NCI-H2227 treated with DMSO at 0.1 percent for 48 hours (cell line): ENCODE measurements around the gene DYNC2LI1.
"Not testable (repeated sequence)": the region's sequence is repeated elsewhere in the genome, so short reads cannot be mapped to it uniquely, and the experiment has no call there.

Experiments used
- DNase-seq: peaks from one replicate; lab custom pipeline; 2025; lab: John Stamatoyannopoulos, UW

Gene DYNC2LI1

GRCh38 chr2:43773876-43774613 lies at the start of gene DYNC2LI1:
TSS of gene DYNC2LI1 (plus strand) at chr2:43774039. CDS start at chr2:43774139, 100 bp downstream.
- DNase-seq, result peak; percentile 93

GRCh38 chr2:43724728-43725526 lies 48.9 kb upstream of the DYNC2LI1 start:
- no peak for DNase-seq

GRCh38 chr2:43725711-43726246 lies 48.1 kb upstream of the DYNC2LI1 start:
- no peak for DNase-seq

DNA sequence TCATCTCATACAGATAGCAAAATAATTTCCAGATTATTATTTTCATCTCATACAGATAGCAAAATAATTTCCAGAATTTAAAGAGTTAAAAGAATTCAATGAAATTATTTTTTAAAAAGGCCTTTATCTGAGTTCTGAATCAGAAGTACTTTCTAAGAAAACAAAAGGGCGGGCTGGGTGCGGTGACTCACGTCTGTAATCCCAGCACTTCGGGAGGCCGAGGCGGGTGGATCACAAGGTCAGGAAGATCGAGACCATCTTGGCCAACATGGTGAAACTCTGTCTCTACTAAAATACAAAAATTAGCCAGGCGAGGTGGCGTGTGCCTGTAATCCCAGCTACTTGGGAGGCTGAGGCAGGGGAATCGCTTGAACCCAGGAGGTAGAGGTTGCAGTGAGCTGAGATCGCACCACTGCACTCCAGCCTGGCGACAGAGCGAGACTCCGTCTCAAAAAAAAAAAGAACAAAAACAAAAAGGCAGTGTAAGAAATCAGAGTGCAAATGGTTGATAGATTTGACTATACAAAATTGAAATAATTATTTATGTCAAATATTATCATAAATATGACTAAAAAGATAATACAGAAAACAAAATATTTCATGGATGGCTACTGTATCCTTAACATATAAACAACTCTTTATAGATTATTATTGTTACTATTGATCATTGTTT lies 46.7 kb upstream of the DYNC2LI1 start:
- DNase-seq, result not testable (repeated sequence)

DNA sequence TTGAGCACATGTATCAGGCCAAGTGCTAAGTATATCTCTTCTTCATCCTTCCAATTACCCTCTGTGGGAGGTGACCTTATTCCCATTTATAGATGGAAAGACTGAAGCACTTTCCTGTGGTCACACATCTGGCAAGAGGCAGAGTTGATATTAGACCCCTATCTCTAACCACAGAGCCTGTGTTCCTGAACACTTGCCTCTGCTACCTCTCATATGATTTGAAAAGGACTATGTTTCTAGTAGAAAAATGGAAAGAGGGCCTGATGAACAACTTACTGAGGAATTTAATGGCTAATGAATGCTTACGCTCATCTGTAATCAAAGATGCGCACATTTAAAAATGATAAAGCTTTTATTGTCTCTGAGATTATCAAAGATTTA lies 46.2 kb upstream of the DYNC2LI1 start:
- DNase-seq, result no peak

- DNase-seq, result no peak
Observed at GRCh38 chr2:43729491-43730174, 44.2 kb upstream of the DYNC2LI1 start.

DNA sequence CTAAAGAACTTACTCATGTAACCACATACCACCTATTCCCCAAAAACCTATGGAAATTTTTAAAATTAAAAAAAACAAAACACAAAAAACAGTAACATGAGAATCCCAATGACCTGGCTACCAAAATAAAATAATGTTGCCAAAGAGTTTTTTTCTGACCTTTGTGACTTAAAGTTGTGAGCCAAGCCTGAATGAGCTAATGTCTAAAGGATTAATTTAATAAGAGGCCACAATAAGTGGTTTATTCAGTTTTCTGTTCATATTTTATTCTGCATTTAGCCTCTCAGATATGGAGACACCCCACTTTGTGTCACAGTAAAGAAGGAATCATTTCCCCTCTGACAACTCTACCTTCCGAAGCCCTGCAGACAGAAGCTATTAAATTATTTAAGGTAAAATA lies 42.6 kb upstream of the DYNC2LI1 start:
- no peak for DNase-seq

GRCh38 chr2:43736637-43737036 lies 37.2 kb upstream of the DYNC2LI1 start:
- DNase-seq, result no peak

GRCh38 chr2:43737097-43737854 lies 36.6 kb upstream of the DYNC2LI1 start:
- DNase-seq, result no peak

DNA sequence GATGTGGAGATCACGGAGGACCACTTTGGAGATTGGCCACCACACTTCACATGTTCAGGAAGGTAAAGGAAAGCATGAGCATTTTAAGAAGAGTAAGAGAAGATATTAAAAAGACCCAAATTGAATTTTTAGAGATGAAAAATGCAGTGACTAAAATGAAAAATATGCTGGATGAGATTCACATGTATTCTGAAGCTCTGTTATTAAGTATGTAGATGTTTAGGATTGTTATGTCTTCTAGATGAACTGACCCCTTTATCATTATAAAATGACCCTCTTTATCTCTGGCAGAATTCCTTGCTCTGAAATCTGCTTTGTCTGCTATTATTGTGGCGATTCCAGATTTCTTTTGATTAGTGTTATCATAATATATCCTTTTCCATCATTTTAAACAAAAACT lies 36.0 kb upstream of the DYNC2LI1 start:
- no peak for DNase-seq

DNA sequence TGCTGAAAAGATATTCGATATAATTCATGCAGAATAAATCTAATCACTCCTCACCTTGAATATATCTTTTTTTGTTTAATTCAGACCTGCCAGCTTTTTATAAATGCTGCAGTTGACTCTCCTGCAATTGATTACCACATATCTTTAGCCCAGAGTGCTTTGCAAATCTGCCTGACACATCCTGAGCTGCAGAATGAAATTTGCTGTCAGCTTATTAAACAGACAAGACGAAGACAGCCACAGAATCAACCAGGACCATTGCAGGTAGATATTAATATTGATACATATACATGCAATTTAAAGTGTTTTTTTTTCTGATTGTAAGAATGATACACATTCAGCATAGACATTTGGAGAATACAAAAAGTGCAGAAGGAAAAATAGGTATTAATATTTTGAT lies 35.6 kb upstream of the DYNC2LI1 start:
- no peak for DNase-seq

GRCh38 chr2:43743706-43744105 lies 30.1 kb upstream of the DYNC2LI1 start:
- DNase-seq, result no peak

GRCh38 chr2:43745457-43745856 lies 28.4 kb upstream of the DYNC2LI1 start:
- DNase-seq, result no peak

GRCh38 chr2:43748333-43748732 lies 25.5 kb upstream of the DYNC2LI1 start:
- no peak for DNase-seq

DNA sequence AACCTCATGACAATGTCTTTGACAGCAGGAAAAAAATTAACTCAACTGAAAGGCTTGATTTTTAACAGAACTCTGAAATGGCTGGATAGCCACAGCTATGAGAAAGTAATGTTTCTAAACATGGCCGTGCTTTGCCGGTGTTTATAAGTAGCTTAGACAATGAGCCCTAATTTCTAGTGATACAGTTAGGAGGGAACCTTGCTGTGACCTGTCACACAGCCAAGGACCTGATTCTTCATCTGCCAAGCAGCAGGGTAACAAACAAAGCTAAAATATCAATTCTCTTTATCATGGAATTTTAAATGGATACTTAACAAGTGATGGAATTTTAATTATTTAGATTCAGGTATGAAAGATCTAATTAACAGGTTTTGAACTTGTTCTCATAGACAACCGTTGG lies 24.3 kb upstream of the DYNC2LI1 start:
- DNase-seq, result no peak

DNA sequence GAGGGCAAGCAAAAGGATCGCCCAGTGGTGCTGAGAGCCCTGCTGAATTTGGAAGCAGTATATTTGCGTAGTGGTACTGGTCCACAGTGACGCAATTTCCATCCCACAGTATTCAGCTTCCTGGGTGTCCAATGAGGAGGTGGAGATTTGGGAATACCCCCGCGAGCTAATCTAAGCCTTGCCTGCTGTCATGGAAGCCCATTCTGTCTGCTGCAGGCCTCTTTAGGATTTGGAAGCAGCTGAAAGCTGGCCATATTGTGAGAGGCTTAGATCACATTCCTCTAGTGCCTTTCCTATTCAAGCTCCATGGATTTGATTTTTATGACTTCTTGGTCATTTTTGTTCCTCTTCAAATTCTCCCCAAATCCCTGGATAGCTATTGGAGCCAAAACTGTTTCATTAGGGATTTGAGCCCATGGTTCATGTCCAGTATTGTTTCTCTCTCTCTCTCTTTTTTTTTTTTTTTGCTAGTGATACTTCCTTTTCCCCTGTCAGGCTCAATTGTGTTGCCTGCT lies 22.3 kb upstream of the DYNC2LI1 start:
- no peak for DNase-seq

DNA sequence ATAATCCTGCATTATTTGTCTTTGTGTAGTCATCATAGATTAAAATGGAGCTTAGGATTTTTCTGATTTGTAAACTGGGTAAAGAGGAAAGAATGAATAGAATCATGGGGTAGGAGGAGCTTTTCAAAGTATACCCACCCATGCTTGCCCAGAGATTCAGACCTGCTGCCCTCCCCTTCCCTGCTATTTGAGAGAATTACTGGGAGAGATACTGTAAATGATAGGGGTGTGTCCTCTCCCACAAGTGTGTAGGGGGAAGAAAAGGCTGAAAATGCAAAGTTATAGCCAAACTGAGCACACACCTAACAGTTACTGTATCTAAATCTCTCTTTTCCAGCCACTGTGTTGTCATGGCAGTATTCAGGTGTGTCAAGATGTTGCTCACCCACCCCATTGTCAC lies 21.5 kb upstream of the DYNC2LI1 start:
- no peak for DNase-seq

- DNase-seq, result no peak
Observed at GRCh38 chr2:43754180-43754579, 19.7 kb upstream of the DYNC2LI1 start.

GRCh38 chr2:43758739-43759138 lies 15.1 kb upstream of the DYNC2LI1 start:
- no peak for DNase-seq

GRCh38 chr2:43759195-43759594 lies 14.6 kb upstream of the DYNC2LI1 start:
- no peak for DNase-seq

GRCh38 chr2:43762286-43762685 lies 11.6 kb upstream of the DYNC2LI1 start:
- no peak for DNase-seq
